ENCODE results near the gene HELZ2. TPM values are rescaled to one million over a fixed set of nuclear protein-coding genes. Genes with fewer than 3 reads are reported as not detected.

HELZ2 gene
- total RNA-seq, 4 donors from 2014 or later, result 4.9 to 35.2 (median 10.5) TPM

DNA sequence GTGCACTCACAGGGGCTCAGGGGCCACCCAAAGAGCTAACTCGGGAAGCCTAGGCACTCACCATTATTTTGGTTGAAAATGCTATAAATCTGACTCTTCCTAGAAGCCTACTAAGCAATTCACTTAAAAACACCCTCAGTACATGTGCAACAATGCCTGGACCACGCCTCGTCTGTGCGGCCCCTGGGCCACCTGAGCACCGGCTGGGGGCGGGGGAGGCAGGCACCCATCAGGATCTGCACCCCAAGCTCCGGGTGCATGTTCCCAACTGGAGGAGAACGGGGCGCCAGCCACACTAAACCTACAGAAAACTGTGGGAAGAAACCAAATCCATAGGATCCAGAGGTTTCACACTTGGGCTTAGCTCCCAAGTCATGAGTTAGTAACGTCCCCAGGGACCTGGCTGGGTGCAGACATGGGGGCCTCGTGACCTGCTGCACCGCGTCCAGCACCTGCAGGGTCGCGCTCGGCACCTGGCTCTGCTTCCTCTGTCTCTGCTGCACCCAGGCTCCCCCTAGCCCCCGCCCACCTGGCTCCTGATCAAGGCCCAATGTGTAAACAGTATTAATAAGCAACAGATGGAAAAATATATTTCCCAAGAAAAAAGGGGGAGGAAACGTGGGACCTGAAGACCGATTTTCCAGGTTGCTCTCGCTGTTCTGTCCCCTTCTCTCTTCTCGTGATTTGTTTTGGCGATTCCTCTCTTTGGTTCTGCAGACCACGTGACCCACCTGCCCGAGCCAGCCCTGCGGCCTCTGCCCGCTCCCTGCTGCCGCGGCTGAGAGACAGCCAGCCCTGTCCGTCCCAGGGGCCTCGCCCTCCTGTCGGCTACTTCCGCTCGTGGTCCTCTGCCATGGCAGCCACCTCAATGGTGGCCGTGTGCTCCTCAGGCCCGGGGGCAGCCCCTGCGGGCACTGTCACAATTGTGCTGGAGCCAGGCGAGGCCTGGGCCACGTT lies 15.5 kb upstream of the HELZ2 start:
- TF ChIP-seq, protein P1, sequence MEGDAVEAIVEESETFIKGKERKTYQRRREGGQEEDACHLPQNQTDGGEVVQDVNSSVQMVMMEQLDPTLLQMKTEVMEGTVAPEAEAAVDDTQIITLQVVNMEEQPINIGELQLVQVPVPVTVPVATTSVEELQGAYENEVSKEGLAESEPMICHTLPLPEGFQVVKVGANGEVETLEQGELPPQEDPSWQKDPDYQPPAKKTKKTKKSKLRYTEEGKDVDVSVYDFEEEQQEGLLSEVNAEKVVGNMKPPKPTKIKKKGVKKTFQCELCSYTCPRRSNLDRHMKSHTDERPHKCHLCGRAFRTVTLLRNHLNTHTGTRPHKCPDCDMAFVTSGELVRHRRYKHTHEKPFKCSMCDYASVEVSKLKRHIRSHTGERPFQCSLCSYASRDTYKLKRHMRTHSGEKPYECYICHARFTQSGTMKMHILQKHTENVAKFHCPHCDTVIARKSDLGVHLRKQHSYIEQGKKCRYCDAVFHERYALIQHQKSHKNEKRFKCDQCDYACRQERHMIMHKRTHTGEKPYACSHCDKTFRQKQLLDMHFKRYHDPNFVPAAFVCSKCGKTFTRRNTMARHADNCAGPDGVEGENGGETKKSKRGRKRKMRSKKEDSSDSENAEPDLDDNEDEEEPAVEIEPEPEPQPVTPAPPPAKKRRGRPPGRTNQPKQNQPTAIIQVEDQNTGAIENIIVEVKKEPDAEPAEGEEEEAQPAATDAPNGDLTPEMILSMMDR (IDR thresholded peaks at IDR 0.05; ENCODE audit: low read depth), result no peak

DNA sequence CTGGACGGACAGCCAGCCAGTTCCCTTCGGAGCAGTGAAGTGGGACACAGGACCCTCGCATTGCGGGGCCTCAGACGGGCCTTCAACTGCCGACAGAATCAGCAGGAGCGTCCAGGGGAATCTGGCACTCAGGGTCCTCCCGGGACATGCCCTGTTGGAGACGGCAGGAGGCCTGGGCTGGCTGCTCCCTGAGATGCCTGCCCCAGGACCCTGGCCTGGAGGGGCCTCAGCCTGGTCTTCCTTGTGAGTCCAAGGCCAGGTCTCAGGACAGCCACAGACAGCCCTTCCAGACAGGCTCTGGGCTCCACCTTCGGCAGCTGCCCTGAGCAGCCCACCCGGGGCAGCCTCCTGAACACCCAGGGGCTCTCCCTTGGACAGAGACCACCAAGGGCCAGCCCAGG lies 14.6 kb upstream of the HELZ2 start:
- TF ChIP-seq, protein P1 (IDR thresholded peaks at IDR 0.05; ENCODE audit: low read depth), result no peak

DNA sequence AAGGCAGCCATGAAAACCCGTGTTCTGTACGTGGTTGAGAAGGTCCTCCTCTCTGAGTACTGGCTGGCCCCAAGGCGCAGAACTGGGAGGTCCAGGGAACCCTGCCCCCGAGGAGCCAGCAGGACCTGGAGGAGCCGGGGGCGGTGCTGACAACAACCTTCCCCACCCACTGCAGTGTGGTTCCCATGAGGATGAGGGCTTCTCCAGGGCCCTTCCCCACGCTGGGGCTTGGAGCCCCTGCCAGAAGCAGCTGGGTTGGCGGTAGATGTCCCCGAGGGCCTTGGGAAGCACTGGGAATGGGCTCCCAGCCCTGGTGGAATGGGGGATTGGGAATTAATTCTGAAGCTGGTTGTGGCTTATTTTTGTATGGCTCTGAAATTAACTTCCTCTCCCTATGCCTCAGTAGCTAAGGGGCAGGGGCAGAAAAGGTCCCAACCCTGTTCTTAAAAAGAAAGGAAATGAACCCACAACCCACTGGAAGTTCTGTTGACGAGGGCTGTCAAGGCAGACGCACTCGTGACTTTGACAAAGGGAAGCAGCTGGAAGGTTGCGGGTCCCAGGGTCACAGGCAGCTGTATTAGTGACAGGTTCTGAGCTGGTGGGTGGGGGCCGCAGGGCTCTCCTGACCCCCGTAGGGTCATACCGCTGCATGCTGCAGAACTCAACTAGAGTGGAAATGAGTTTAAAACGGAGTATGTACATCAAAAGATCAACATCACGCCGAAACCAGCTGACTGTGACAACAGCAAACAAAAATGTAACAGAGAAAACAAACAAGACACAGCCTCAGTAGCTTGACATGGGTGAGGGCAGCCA lies 13.9 kb upstream of the HELZ2 start:
- TF ChIP-seq, protein P1 (IDR thresholded peaks at IDR 0.05; ENCODE audit: low read depth), result no peak

DNA sequence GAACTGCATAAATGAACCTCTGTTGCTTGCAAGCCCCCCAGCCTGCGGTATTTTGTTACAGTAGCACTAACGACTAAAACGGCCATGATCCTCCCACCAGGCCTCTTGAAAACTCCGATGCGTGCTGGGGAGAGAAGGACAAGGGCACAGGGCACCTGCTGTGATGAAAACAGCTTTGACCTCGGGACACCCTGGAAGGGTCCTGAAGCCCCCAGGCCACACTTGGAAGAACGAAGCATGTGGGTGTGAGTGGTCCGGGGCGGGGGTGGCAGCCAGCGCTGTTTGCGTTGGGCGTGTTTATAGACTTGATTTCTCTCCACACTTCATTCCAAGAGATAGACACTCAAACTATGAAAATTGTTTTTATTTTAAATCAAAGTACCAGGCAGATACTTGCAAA lies 13.2 kb upstream of the HELZ2 start:
- TF ChIP-seq, protein P1 (IDR thresholded peaks at IDR 0.05; ENCODE audit: low read depth), result no peak

DNA sequence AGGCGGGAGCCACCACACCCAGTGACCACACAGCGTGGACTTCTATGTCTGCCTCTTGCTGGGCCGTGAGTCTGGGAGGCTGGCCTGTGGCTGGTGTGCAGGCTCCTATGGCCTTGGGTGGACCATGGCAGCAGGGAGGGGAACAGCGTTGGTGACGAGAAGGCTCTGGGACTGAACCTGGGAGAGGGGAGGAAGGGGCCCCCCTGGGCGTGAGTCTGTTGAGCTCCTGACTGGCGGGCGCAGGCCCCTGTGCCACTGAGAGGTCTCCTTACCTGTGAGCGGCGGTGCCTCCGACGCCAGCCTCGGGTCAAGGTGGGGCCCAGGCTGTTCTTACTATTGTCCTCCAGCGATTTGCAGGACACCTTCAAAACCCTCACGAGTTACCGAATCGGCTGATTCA lies 12.8 kb upstream of the HELZ2 start:
- TF ChIP-seq, protein P1 (IDR thresholded peaks at IDR 0.05; ENCODE audit: low read depth), result no peak

DNA sequence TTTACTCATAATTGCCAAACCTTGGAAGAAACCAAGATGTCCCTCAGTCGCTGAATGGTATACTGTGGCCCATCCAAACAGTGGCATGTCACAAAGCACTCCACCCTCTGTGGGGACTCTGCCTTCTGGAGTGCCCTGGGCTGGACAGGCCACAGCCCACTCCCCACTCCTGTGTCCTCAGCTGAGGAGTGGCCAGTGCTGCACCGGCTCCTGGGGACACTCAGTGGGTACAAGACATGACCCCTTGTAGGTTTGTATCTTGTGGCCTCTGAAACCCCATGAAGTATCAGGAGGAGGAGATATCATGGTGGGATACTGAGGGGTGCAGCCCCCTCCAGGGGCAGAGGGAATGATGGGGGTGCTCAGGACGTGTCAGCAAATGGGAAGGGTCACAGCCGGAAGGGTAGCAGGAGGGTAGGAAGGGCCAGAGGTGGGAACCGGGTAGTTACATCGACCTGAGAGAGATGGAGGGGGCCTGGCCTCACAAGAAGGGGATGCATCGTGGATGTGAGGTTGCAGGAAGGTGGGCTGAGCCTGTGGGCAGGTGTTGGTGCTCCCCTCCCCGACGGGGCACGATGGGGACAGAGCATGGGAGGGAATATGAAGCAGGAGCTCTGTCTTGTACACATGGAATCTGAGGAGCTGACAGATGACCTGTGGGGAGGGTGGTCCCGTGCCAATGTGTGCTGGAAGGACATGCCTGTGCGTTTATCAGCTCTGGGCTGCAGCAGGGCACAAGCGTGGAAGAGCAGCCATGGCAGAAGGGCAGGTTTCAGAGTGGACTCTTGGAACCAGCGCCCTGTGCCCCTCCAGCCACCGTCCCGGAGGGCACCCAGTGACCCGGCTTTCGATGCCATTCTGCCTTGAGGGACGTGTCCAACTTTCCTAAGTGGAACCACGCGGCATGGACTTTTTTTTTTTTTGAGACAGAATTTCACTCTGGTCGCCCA lies 11.9 kb upstream of the HELZ2 start:
- TF ChIP-seq, protein P1 (IDR thresholded peaks at IDR 0.05; ENCODE audit: low read depth), result no peak
